Endothelial cell of umbilical vein (primary cell): ENCODE measurements around the gene EXOC3. TPM values are rescaled to one million over a fixed set of nuclear protein-coding genes. Genes with fewer than 3 reads are reported as not detected.

Source experiments
- BruUV-seq: library from RNA; stranded (reverse); fragments of 400-500 nt; replicated peaks from 2 replicates; lab custom pipeline; 2021; lab: Mats Ljungman, UMichigan
- CTCF ChIA-PET: fragments of 300-600, 350-600 bp; sonication (Branson Sonifier 250); formaldehyde crosslinking; loops from one replicate; lab custom pipeline; 2021; ENCODE audit warnings: antibody characterized with exemption, inconsistent platforms; lab: Charles Lee
- POLR2A ChIA-PET: fragments of 300-600, 350-600 bp; sonication (Branson Sonifier 250); formaldehyde crosslinking; loops from one replicate; lab custom pipeline; 2021; ENCODE audit warnings: antibody characterized with exemption, inconsistent platforms; lab: Charles Lee
- DNase-seq: peaks from one replicate; pipeline ENCODE4 v3.0.0-alpha.2; 2011; ENCODE audit warnings: low read depth, low spot score
- FAIRE-seq: peaks from 2 replicates; lab custom pipeline; 2011; peaks lifted over from hg19 to GRCh38; lab: Jason Lieb, UNC
- H2AFZ ChIP-seq: 2 replicates; pipeline ENCODE4 v1.6.0; 2012; ENCODE audit warnings: low read depth, low read length, control low read depth, inconsistent platforms
- H3K27ac ChIP-seq: 2 replicates; pipeline ENCODE4 v1.5.1; 2011; ENCODE audit warnings: low read depth, mild to moderate bottlenecking, control low read depth, low read length, moderate library complexity; ENCODE audit not compliant: insufficient read depth
- H3K27me3 ChIP-seq, 2 experiments: 2 replicates each; pipeline versions ENCODE4 v1.6.0 to v1.6.1; 2011; ENCODE audit warnings: low read length in 2 of 2, mixed read lengths in 1 of 2; ENCODE audit not compliant: control insufficient read depth in 2 of 2, insufficient read depth in 2 of 2
- H3K36me3 ChIP-seq, 2 experiments: 2 replicates in 1 of 2; 3 replicates in 1 of 2; pipeline ENCODE4 v1.5.1; 2011; ENCODE audit warnings: low read length in 2 of 2, mild to moderate bottlenecking in 1 of 2, moderate library complexity in 1 of 2; ENCODE audit not compliant: control insufficient read depth in 2 of 2, insufficient read depth in 2 of 2; ENCODE audit errors: extremely low read depth in 1 of 2
- H3K4me1 ChIP-seq: 3 replicates; pipeline ENCODE4 v1.5.1; 2011; ENCODE audit warnings: mild to moderate bottlenecking, low read length; ENCODE audit not compliant: control insufficient read depth, insufficient read depth; ENCODE audit errors: extremely low read depth
- H3K4me2 ChIP-seq: 2 replicates; pipeline ENCODE4 v1.6.1; 2011; ENCODE audit warnings: low read length, control low read depth, mixed read lengths; ENCODE audit not compliant: insufficient read depth
- H3K4me3 ChIP-seq, 3 experiments: fragments of 200-600 bp in 1 of 3; sonication (generic), shearing (Covaris generic) in 1 of 3; replicated peaks in 1 of 3; 2 replicates each; pipeline ENCODE4 v1.5.1; 2011 to 2016; ENCODE audit warnings: control low read depth in 3 of 3, low read length in 3 of 3, mild to moderate bottlenecking in 2 of 3, inconsistent platforms in 1 of 3, low read depth in 1 of 3, moderate library complexity in 1 of 3; ENCODE audit not compliant: insufficient read depth in 1 of 3
- H3K79me2 ChIP-seq: 2 replicates; pipeline ENCODE4 v1.6.0; 2012; ENCODE audit warnings: low read length, inconsistent platforms; ENCODE audit not compliant: control insufficient read depth, insufficient read depth
- H3K9ac ChIP-seq: replicated peaks from 2 replicates; pipeline ENCODE3; 2011; ENCODE audit warnings: low read length, control low read depth; ENCODE audit not compliant: insufficient read depth; ENCODE audit errors: extremely low read depth
- H3K9me1 ChIP-seq: replicated peaks from 3 replicates; pipeline ENCODE4 v1.6.0; 2011; ENCODE audit warnings: mild to moderate bottlenecking, low read length; ENCODE audit not compliant: control insufficient read depth, insufficient read depth; ENCODE audit errors: extremely low read depth
- H3K9me3 ChIP-seq: replicated peaks from 2 replicates; pipeline ENCODE4 v1.5.1; 2012; ENCODE audit warnings: low read length, inconsistent platforms; ENCODE audit not compliant: control insufficient read depth, insufficient read depth
- H4K20me1 ChIP-seq: replicated peaks from 2 replicates; pipeline ENCODE3; 2011; ENCODE audit warnings: mild to moderate bottlenecking, low read length; ENCODE audit not compliant: control insufficient read depth, insufficient read depth; ENCODE audit errors: extremely low read depth
- CTCF ChIP-seq, 2 donors: IDR thresholded peaks; 1 replicate in 1 of 2; 2 replicates in 1 of 2; pipeline ENCODE4 v1.5.1; 2011; ENCODE audit warnings: low read length in 2 of 2, mild to moderate bottlenecking in 2 of 2, moderate library complexity in 2 of 2, control low read depth in 1 of 2, inconsistent platforms in 1 of 2, low read depth in 1 of 2; ENCODE audit not compliant: insufficient read depth in 1 of 2; ENCODE audit errors: extremely low read depth in 1 of 2
- EZH2 ChIP-seq: IDR thresholded peaks from 2 replicates; pipeline ENCODE4 v1.6.1; 2012; ENCODE audit warnings: borderline replicate concordance, low read depth, mild to moderate bottlenecking, moderate library complexity, low read length, inconsistent platforms; ENCODE audit not compliant: severe bottlenecking
- FOS ChIP-seq: IDR thresholded peaks from 2 replicates; pipeline ENCODE4 v1.6.1; 2011; ENCODE audit warnings: mild to moderate bottlenecking, low read length, moderate library complexity, borderline replicate concordance; ENCODE audit not compliant: insufficient read depth
- GATA2 ChIP-seq: IDR thresholded peaks from 2 replicates; pipeline ENCODE4 v1.7.0; 2011; ENCODE audit warnings: low read depth, mild to moderate bottlenecking, moderate library complexity, mixed read lengths, low read length; ENCODE audit not compliant: insufficient read length, insufficient read depth
- JUN ChIP-seq: IDR thresholded peaks from 2 replicates; pipeline ENCODE4 v1.6.1; 2011; ENCODE audit warnings: borderline replicate concordance, low read depth; ENCODE audit not compliant: insufficient read length, insufficient read depth
- MYC ChIP-seq: IDR thresholded peaks from one replicate; pipeline ENCODE4 v1.6.1; 2011; ENCODE audit warnings: mild to moderate bottlenecking, low read depth, low read length
- POLR2A ChIP-seq: IDR thresholded peaks from 2 replicates; pipeline ENCODE4 v1.6.1; 2012; ENCODE audit warnings: low read depth, mild to moderate bottlenecking, control low read depth, low read length
- POLR2AphosphoS5 ChIP-seq: IDR thresholded peaks from 2 replicates; pipeline ENCODE4 v1.6.1; 2012; ENCODE audit warnings: low read depth, mild to moderate bottlenecking, control low read depth, low read length, moderate library complexity; ENCODE audit not compliant: insufficient read depth
- dilution Hi-C: fragments of 300-500 bp; cut with MboI; formaldehyde crosslinking; loops from one replicate; pipeline ENCODE4 v1.15.0; 2019; ENCODE audit warnings: low sequenced_read_pairs; ENCODE audit not compliant: extremely low pct_ligation_motif_present
- intact Hi-C: fragments of 100-400 bp; cut with micrococcal nuclease; formaldehyde crosslinking; loops from one replicate; pipeline ENCODE4 v1.10.0; 2022
- polyA plus RNA-seq, 4 experiments: library from polyadenylated mRNA; depleted of rRNA in 3 of 4; stranded (reverse) in 3 of 4; unstranded in 1 of 4; fragments of >200 nt; gene quantifications; 2 replicates each; pipeline versions ENCODE4 v1.2.1 to v1.2.3, GENCODE V29; 2011 to 2012; ENCODE audit warnings: missing spikeins in 1 of 4
- total RNA-seq: library from RNA; stranded (reverse); gene quantifications from 2 replicates; pipeline ENCODE4 v1.2.3, GENCODE V29; 2021
- TF ChIP-seq, protein P1 (sequence below): IDR thresholded peaks from 2 replicates; pipeline ENCODE4 v1.6.1; 2011; ENCODE audit not compliant: insufficient read depth, insufficient read length

EXOC3 gene
- total and polyA plus RNA-seq, 2 donors (not counting 3 experiments of a cell fraction or from before 2014, with no cell fraction given), result 26.4 to 52.9 TPM

DNA sequence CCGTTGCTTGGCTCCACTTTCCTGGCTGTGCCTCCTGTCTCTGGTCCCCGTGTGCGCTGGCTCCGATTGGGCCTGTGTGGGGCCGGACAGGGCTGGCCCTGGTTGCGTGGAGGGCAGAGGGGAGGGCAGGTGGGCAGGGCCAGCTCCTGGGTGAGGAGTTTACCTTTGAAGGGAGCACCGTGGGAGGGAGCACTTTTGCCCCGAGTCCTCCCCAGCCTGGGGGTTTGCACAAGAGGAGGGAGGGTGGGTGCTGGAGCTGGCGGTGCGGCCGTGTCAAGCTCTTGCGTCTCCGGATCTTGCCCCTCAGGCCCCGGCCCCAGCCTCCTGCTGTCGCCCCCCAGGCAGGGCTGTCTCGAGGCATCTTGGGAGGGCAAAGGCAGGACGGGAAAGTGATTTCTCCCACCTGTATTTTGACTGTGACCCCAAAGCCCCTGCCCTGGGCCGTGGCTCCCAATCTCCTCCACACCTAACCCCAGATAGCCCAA is 48.3 kb upstream of the EXOC3 start:
- no peaks in the 10 kb centered on the region for H3K9me1 ChIP-seq
- peak overlapping the region; percentile 25 for H3K9ac ChIP-seq
- H3K27ac ChIP-seq, result peak overlapping the region; percentile 64
- no peaks in the 10 kb centered on the region for H3K27me3 ChIP-seq
- TF ChIP-seq, protein P1, sequence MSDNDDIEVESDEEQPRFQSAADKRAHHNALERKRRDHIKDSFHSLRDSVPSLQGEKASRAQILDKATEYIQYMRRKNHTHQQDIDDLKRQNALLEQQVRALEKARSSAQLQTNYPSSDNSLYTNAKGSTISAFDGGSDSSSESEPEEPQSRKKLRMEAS, result no peak
- TF ChIP-seq EZH2 (no peak), MYC (no peak), FOS (no peak), JUN (no peak), GATA2 (no peak), CTCF (IDR thresholded peaks at IDR 0.05; ENCODE audit: extremely low read depth in 1 of 2, insufficient read depth in 1 of 2, low read depth in 1 of 2, low read length in 2 of 2) (no peak), POLR2AphosphoS5 (no peak), POLR2A (no peak)
- no peaks in the 10 kb centered on the region for H3K36me3 ChIP-seq
- H3K9me3 ChIP-seq, result no peaks in the 10 kb centered on the region
- FAIRE-seq (no peak), DNase-seq (no peak)
- dilution Hi-C loops, result no loop called here
- no peak overlapping the region for H3K4me2 ChIP-seq
- no peaks in the 10 kb centered on the region for H3K79me2 ChIP-seq
- BruUV-seq, result no TSS peak
- H4K20me1 ChIP-seq, result no peaks in the 10 kb centered on the region
- peaks cover 30% of the 10 kb centered on the region for H3K4me1 ChIP-seq
- intact Hi-C loops, result loop anchor here (2.0 kb wide), 1 partner anchor 22 kb away; no protein-coding TSS in a partner anchor
- CTCF ChIA-PET, result interaction anchor here (1.0 to 1.5 kb wide), 2 partner anchors 11 to 20 kb away, joined by 4 to 5 read pairs; no protein-coding TSS in a partner anchor
- H2AFZ ChIP-seq, result no peak overlapping the region
- no peak overlapping the region for H3K4me3 ChIP-seq
- POLR2A ChIA-PET, result no interaction called here
